Stomach (tissue), 9 donors: ENCODE results near the gene MED31. TPM values are rescaled to one million over a fixed set of nuclear protein-coding genes. Genes with fewer than 3 reads are reported as not detected.

Experiments
- DNase-seq, 2 donors: peaks; one replicate each; pipeline versions ENCODE4 v3.0.0 to v3.0.0-alpha.2; 2013 to 2019
- H3K27ac ChIP-seq, 5 donors: fragments of 200-600 bp in 4 of 5; sonication (generic) in 4 of 5; one replicate each; pipeline ENCODE4 v1.5.1; 2013 to 2019; ENCODE audit warnings: mild to moderate bottlenecking in 1 of 5, moderate library complexity in 1 of 5
- H3K27me3 ChIP-seq, 3 donors: fragments of 200-600 bp; sonication (generic); one replicate each; pipeline ENCODE4 v1.5.1; 2017 to 2019; ENCODE audit warnings: mixed run types in 1 of 3
- H3K36me3 ChIP-seq, 4 donors: fragments of 200-600 bp; sonication (generic); 1 replicate in 3 of 4; 2 replicates in 1 of 4; pipeline ENCODE4 v1.5.1; 2016 to 2019
- H3K4me1 ChIP-seq, 4 donors: fragments of 200-600 bp; sonication (generic); one replicate each; pipeline ENCODE4 v1.5.1; 2016 to 2019
- H3K4me3 ChIP-seq, 4 donors: fragments of 200-600 bp; sonication (generic) in 3 of 4; one replicate each; pipeline ENCODE4 v1.5.1; 2016 to 2019; ENCODE audit warnings: mild to moderate bottlenecking in 1 of 4
- H3K9me3 ChIP-seq, 4 donors: fragments of 200-600 bp; sonication (generic); one replicate each; pipeline ENCODE4 v1.5.1; 2016 to 2019
- CTCF ChIP-seq, 7 experiments: fragments of 450-650 bp in 4 of 7; fragments of 200-600 bp in 3 of 7; sonication (generic) in 3 of 7; IDR thresholded peaks; one replicate each; pipeline ENCODE4 v1.5.1; 2016 to 2019; ENCODE audit warnings: antibody characterized with exemption in 7 of 7, control low read depth in 2 of 7, mild to moderate bottlenecking in 1 of 7
- EP300 ChIP-seq: sonication (generic); formaldehyde crosslinking; IDR thresholded peaks from one replicate; pipeline ENCODE4 v1.6.1; 2017; ENCODE audit warnings: antibody characterized with exemption
- POLR2A ChIP-seq, 4 donors: fragments of 450-650 bp; IDR thresholded peaks; one replicate each; pipeline ENCODE4 v1.6.1; 2016; ENCODE audit warnings: antibody characterized with exemption in 4 of 4, control low read depth in 2 of 4, mild to moderate bottlenecking in 1 of 4, moderate library complexity in 1 of 4
- POLR2AphosphoS5 ChIP-seq, 3 donors: sonication (generic); formaldehyde crosslinking; IDR thresholded peaks; one replicate each; pipeline ENCODE4 v1.6.1; 2016; ENCODE audit warnings: antibody characterized with exemption in 3 of 3
- WGBS, 5 donors: extraction: QIAGEN DNeasy Blood & Tissue Kit in 3 of 5; methylation state at CpG; one replicate each; pipeline versions ENCODE4 v1.1.5 to v1.1.7; 2013 to 2018; 5-methylcytosine and 5-hydroxymethylcytosine counted together
- intact Hi-C: fragments of 100-400 bp; cut with DNase I; formaldehyde crosslinking; loops from one replicate; pipeline ENCODE4 v1.15.1; 2023; ENCODE audit warnings: low total_unique reads
- polyA plus RNA-seq, 3 donors: library from polyadenylated mRNA; stranded (reverse); fragments of 200-250 nt; gene quantifications; one replicate each; pipeline ENCODE4 v1.2.3, GENCODE V29; 2013
- total RNA-seq, 5 donors: library from RNA; depleted of rRNA; stranded (reverse); fragments of >200 nt; gene quantifications; one replicate each; pipeline versions ENCODE4 v1.1.0 to v1.2.3, GENCODE V29; 2014 to 2016
- donor health status: healthy with polysubstance abuse.
- donor health status: Bipolar disorder and iron deficiency.
- donor health status: healthy.

MED31 gene
- total and polyA plus RNA-seq, 8 donors, result 1.4 to 28.4 (median 12.7) TPM; not detected in 1

GRCh38 chr17:6639586-6640535 is 11.5 kb downstream of the MED31 start:
- H3K36me3 ChIP-seq, result peaks cover 10 to 29% (median 20%) of the 10 kb centered on the region in 4 donors
- intact Hi-C loops, result no loop called here
- peak overlapping the region; percentile 80 to 90 (median 85) for H3K27ac ChIP-seq
- peaks cover 25 to 65% (median 49%) of the 10 kb centered on the region in 4 donors for H3K4me1 ChIP-seq
- H3K27me3 ChIP-seq, result no peaks in the 10 kb centered on the region
- no peaks in the 10 kb centered on the region for H3K9me3 ChIP-seq
- peak overlapping the region; percentile 68 to 92 (median 86) for H3K4me3 ChIP-seq
- DNase-seq, result peak in 1 of 2 donors; percentile 74
- 0 to 1% (median 1%) methylated on average over 41 to 67 of the region's 67 CpGs for WGBS, 5 donors
- TF ChIP-seq POLR2A (IDR thresholded peaks at IDR 0.05), result no peak
- TF ChIP-seq EP300, result no peak
- TF ChIP-seq CTCF (IDR thresholded peaks at IDR 0.05), result no peak
- no peak for TF ChIP-seq POLR2AphosphoS5 (IDR thresholded peaks at IDR 0.05)

GRCh38 chr17:6639014-6639585 is 12.3 kb downstream of the MED31 start:
- H3K4me1 ChIP-seq, result peaks cover 25 to 65% (median 49%) of the 10 kb centered on the region in 4 donors
- WGBS, 5 donors, result 30 to 38% (median 36%) methylated on average over 11 to 15 of the region's 15 CpGs
- no peaks in the 10 kb centered on the region for H3K9me3 ChIP-seq
- peak overlapping the region in 3 of 5 donors; percentile 85 to 90 (median 88) for H3K27ac ChIP-seq
- intact Hi-C loops, result no loop called here
- no peaks in the 10 kb centered on the region for H3K27me3 ChIP-seq
- peaks cover 7 to 29% (median 20%) of the 10 kb centered on the region in 4 donors for H3K36me3 ChIP-seq
- DNase-seq, result no peak
- TF ChIP-seq POLR2A (IDR thresholded peaks at IDR 0.05), result no peak
- TF ChIP-seq EP300, result no peak
- TF ChIP-seq POLR2AphosphoS5 (IDR thresholded peaks at IDR 0.05), result no peak
- no peak for TF ChIP-seq CTCF (IDR thresholded peaks at IDR 0.05)
- H3K4me3 ChIP-seq, result peak overlapping the region; percentile 68 to 92 (median 86)

- no peak overlapping the region for H3K27ac ChIP-seq
- H3K4me1 ChIP-seq, result peaks cover 25 to 61% (median 45%) of the 10 kb centered on the region in 4 donors
- no peak for DNase-seq
- H3K9me3 ChIP-seq, result no peaks in the 10 kb centered on the region
- peaks cover 11 to 29% (median 20%) of the 10 kb centered on the region in 4 donors for H3K36me3 ChIP-seq
- H3K4me3 ChIP-seq, result peak overlapping the region in 1 of 4 donors; percentile 92
- H3K27me3 ChIP-seq, result no peaks in the 10 kb centered on the region
- no peak for TF ChIP-seq CTCF (IDR thresholded peaks at IDR 0.05)
- TF ChIP-seq POLR2A (IDR thresholded peaks at IDR 0.05), result no peak
- intact Hi-C loops, result no loop called here
- WGBS, 5 donors, result 76 to 87% (median 78%) methylated on average over 18 to 24 of the region's 24 CpGs
Observed at GRCh38 chr17:6638046-6638908, 13.1 kb downstream of the MED31 start.

- WGBS, 5 donors, result 93 to 97% (median 95%) methylated on average over 6 of the region's 6 CpGs
- intact Hi-C loops, result no loop called here
Observed at GRCh38 chr17:6637458-6637840, 14.0 kb downstream of the MED31 start.

More at GRCh38 chr17:6637458-6637840, 14.0 kb downstream of the MED31 start:
- Histone ChIP-seq H3K27me3 (no peaks in the 10 kb centered on the region), H3K27ac (no peak overlapping the region), H3K4me3 (no peak overlapping the region), H3K36me3 (peaks cover 9 to 29% (median 24%) of the 10 kb centered on the region in 4 donors), H3K4me1 (peaks cover 25 to 54% (median 39%) of the 10 kb centered on the region in 4 donors), H3K9me3 (no peaks in the 10 kb centered on the region)
- DNase-seq, result no peak
- TF ChIP-seq CTCF (IDR thresholded peaks at IDR 0.05), result no peak
